Liver (tissue), 3 donors: Measurements from ENCODE around the gene ZNF557.

Experiments used
- CTCF ChIP-seq: fragments of 150-350 bp; IDR thresholded peaks from 2 replicates; pipeline ENCODE4 v1.5.1; 2017; ENCODE audit warnings: improper control_type of control experiment, low read depth, low read length; ENCODE audit not compliant: missing input control
- RAD21 ChIP-seq, 2 donors: IDR thresholded peaks; 2 replicates each; pipeline ENCODE4 v1.6.1; 2016; ENCODE audit warnings: antibody characterized with exemption in 2 of 2, mild to moderate bottlenecking in 2 of 2
- REST ChIP-seq: IDR thresholded peaks from 2 replicates; pipeline ENCODE4 v1.6.1; 2016; ENCODE audit warnings: antibody characterized with exemption, mild to moderate bottlenecking
- SP1 ChIP-seq: IDR thresholded peaks from 2 replicates; pipeline ENCODE4 v1.6.1; 2018; ENCODE audit warnings: antibody characterized with exemption, mild to moderate bottlenecking
- YY1 ChIP-seq: IDR thresholded peaks from 2 replicates; pipeline ENCODE4 v1.6.1; 2016; ENCODE audit warnings: antibody characterized with exemption, mild to moderate bottlenecking
- donor health status: healthy.
- donor health status: healthy.

GRCh38 chr19:7063764-7064418, 5.6 kb upstream of the ZNF557 start:
- TF ChIP-seq CTCF = no peak
- no peak for TF ChIP-seq YY1
- TF ChIP-seq SP1 = no peak
- TF ChIP-seq REST = no peak
- no peak for TF ChIP-seq RAD21 (IDR thresholded peaks at IDR 0.05)
